Hematopoietic multipotent progenitor cell treated with erythropoietin and hydrocortisone succinate and interleukin-3 and kit ligand, for 15 days (in vitro differentiated cells): ENCODE measurements around the gene NEU2.

Source experiments
- DNase-seq: peaks from one replicate; pipeline ENCODE4 v3.0.0-alpha.2; 2015; ENCODE audit warnings: low spot score

Gene NEU2

DNA sequence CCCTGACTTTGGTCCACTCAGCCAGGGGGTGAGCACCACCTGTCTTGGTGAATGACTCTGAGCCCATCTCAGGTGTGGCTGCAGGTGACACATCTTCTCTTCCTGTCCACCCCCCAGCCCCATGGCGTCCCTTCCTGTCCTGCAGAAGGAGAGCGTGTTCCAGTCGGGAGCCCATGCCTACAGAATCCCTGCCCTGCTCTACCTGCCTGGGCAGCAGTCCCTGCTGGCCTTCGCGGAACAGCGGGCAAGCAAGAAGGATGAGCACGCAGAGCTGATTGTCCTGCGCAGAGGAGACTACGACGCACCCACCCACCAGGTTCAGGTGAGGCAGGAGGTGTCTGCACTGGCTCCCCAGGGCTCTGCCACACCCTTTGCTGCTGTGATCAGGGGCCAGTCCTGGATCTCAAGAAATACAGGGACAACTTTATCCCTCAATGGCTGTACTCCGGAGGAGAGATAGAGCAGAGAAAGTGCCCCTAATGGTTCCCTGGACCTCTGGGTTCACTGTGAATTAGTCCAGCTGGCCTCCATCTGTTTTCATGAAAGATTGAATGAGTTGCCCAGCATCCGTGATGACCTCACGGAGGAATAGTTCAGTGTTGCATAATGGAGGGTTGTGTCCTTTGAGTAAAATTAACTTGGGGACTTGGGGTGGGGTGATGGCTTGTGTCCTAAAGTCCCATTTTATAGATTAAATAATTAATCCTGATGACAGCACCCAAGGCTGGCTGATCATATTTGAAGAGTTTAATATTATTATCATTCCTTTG lies at the start of gene NEU2:
Gene NEU2 (plus strand): TSS at position 122 of the 770 bp plus-strand sequence. CDS start 0 bp downstream, at position 122.
- no peak for DNase-seq

GRCh38 chr2:232982926-232983668 lies 49.4 kb upstream of the NEU2 start:
- DNase-seq = no peak

GRCh38 chr2:232983669-232984140 lies 48.8 kb upstream of the NEU2 start:
- no peak for DNase-seq

- DNase-seq = no peak
Measured at GRCh38 chr2:232984451-232985207, 47.8 kb upstream of the NEU2 start.

DNA sequence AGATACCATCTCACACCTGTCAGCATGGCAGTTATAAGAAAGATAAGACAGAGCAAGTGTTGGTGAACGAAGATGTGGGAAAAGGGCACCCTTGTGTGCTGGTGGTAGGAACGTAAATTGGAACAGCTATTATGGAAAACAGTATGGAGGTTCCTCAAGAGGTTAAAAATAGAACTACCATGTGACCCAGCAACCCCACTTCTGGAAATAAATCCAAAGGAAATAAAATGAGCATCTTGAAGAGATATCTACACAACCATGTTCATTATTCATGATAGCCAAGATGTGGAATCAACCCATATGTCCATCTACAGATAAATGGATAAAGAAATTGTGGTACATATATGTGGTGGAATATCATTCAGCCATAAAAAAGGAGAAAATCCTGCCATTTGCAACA lies 46.3 kb upstream of the NEU2 start:
- no peak for DNase-seq

- no peak for DNase-seq
Measured at GRCh38 chr2:232993231-232993821, 39.1 kb upstream of the NEU2 start.

- DNase-seq = no peak
Measured at GRCh38 chr2:232994446-232994845, 38.0 kb upstream of the NEU2 start.

DNA sequence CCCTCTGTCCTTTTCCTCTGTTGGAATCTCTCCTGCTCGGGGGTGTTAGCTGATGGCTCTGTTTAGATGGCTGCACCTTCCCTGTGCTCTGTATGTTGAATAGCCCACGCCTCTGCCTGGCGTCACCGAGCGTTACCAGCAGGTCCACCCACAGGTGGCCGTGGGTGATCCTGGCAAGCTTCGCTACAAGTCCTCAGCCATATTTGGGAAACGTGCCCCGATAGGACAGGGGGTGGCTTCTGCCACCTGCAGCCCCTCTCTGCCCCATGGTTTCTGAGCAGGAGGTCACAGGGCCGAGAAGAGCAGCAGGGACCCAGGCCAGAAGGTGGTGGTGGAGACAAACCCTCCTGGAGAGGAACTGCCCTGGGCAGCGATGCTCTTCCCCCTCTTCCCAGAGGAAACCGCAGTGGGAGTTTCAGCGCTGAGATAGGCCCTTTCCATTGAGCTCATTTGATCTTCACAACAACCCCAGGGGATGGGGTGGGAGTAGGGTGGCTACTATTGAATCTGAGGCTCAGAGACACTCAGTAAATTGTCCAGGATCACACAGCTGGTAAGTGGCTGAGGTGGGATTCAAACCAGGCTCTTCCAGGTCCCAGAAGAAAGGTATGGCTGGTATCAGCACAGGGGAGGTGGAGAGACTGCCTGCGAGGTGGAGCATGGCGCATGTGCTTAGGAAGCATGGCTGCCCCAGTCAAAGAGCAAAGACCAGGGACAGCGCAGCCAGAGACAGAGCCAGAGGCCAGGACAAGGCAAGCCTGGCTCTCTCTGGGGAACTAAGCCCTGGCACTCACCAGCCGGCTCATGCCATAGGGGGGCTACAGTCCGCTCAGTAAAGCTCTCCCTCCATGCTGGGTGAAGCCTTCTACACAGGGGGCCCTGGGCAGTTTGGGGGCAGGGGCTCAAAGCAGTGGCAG lies 34.5 kb upstream of the NEU2 start:
- DNase-seq = no peak

- DNase-seq = no peak
Measured at GRCh38 chr2:232998666-232998985, 33.8 kb upstream of the NEU2 start.

- DNase-seq = no peak
Measured at GRCh38 chr2:232999354-232999753, 33.1 kb upstream of the NEU2 start.

GRCh38 chr2:233000886-233001750 lies 31.4 kb upstream of the NEU2 start:
- no peak for DNase-seq

DNA sequence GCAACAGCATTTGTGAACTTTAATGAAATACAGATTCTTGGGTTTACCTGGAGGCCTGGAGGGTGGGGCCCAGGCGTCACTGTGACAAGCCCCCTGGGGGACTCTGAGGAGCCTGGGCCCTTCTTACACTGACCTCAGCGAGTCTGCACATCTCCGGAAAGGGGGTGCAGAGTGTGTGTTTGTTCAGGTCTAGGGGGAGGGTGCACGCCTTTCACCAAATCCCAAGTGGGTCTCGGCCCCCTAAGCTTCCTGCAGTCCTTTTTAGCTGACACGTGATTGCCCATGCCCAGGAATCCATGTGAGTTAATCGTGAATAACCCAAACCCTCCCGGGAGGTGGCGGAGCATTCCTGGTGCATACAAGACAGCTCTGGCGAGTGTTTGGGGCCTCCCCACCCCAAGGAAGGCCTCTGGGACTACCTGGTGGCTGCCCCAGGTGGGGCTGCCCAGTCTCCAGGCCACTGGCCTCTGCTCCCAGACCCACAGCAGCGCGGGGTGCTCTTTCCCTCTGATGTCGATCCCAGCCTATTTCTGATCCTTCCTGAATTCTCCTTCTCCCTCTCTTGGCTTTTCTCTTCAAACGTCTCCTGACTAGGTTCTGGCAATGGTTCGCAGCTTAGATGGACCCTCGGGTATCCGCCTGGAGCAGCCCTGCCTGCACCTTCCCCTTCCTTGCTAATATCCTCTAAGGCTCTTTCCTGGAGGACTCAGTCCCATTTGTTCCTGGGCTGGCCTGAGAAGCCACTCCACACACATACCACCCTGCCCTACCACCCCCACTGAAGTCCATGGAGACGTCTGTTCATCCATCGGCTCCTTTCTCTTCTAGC lies 29.4 kb upstream of the NEU2 start:
- DNase-seq = no peak

DNA sequence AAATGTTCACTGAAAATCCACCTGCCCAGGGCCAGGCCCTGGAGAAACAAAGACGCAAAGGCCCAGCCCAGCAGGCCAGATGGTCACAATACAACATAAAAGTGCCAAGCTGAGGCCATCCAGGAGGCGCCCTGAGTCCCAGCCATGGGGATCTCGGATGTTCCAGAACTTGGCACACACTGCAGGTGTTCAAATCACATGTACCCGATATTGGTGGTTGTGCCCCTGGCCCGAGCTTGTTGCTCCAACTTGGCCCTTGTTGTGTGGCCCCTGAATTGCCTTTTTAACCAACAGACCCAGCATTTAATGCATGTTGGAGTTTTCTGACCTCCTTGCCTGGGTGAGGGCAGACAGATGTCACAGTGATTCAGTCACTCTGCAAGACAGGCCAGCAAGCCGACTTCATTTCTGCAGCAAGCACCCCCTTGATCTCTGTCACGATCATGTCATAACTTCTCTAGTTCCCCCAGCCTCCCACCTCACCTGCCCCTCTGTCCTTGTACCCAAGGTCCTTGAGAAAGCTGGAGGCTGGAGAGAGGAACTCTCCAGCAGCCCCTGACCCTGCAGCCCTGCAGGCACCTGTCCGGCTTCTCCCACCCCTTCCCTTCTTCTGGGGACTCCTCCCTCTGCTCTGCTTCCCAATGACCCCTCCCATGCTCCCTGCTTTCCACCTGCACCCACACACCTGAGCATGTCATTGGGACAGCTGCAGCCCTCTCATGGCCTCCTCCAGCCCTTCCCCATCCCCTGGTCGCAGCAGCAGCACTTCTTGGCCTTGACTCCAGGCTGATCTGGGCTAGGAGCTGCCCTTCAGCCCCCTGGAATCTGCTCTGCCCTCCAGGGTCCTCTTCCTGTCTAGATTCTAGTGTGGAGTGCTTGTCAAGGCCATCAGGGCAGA lies 28.6 kb upstream of the NEU2 start:
- no peak for DNase-seq

DNA sequence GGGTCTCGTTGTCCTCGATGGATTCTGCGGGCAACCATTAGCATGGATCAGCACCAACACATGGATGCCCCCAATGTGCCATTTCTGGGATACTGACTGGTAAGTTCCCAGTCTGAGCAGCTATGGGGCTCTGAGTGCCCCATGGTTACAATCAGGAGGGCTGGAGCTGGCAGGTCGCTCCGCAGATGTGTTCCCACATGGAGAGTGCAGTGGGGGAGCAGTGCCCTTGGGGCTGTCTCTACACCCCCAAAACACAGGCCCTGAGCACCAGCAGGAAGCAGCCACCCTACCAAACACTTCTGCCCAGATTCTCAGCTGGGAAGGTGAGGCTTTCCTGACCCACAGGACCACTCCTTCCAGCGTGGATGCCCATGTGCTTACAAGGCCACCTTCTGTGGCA lies 27.4 kb upstream of the NEU2 start:
- no peak for DNase-seq

DNA sequence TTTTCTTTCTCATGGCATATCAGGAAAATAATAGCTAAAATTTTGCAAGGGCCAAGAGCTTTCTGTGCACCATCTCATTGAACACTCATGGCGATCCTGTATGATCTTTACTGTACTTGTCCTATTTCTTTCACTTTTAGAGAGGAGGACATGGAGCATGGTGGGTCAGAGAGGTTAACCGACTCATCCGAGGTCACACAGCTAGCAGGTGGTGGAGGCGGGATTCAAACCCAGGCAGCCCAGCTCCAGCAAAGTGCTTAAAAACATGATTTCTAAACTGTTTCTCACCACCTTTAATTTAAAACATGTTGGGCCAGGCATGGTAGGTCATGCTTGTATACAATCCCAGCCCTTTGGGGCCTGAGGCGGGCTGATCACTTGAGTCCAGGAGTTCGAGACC lies 25.8 kb upstream of the NEU2 start:
- no peak for DNase-seq

- DNase-seq = no peak
Measured at GRCh38 chr2:233007270-233007669, 25.2 kb upstream of the NEU2 start.

- no peak for DNase-seq
Measured at GRCh38 chr2:233007739-233008138, 24.7 kb upstream of the NEU2 start.

GRCh38 chr2:233009661-233010060 lies 22.8 kb upstream of the NEU2 start:
- no peak for DNase-seq
